ENCODE measurements around the gene ZNF608.

The ZNF608 gene

DNA sequence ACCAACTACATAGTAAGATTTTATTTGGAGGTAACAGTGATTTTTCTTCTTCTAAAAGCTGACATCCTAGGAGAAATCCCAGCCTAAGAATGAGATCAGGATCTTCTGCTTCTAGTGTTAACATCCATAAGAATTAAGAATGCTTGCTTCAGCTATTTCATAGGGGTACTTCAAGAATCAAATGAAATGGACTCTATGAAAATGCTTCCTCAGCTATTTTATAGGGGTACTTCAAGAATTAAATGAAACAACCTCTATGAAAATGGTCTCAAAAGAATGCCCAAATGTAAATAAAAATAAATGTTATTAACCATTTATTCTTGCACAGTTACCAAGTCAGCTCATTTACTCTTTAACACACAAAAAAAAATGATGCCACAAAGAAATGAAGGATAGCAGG lies 31.5 kb downstream of the ZNF608 start:
- no peak for DNase-seq (ENCODE audit: low read depth)

DNA sequence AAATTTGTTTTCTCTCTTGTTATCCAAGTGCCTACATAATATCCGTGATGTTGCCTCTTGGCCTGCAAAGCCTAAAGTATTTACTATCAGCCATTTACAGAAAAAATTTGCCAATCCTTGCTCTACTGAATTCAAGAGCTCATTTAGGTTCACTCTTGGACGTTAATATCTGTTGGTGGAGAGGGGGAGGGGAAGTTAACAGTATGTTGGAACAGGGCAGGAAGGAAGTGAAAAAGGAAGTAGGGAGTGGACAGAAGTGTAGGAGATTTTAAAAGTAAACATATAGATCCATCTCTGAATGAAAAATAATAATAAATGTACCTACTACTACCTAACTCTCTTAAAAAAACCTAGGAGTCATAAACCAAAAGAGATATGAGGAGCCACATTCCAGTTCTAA lies 32.8 kb downstream of the ZNF608 start:
- no peak for DNase-seq (ENCODE audit: low read depth)

DNA sequence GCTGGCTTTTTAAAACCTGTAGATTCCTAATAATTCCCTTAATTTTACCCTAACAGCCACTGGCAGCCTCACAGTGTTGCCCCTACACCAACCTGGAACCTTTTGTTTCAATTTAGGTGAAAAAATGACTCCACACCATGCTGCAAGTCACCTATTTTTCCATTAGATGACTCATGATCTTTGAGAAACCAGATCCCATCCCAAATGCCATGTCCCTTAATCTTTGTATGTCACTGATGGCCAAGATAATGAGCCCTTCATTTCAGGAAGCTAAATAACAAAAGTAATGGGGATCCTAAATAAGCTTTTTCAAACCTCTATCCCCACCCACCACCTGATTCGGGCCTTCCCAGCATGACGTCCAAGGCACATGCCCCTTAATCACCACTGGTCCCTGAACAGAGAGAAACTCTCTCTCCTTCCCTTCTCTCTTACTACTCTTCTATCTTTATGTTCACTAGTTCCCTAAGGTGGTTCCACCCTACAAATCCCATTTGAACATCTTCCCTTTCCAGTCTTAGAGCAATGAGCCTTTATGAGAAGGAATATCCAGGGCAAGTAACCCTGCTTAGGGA lies 33.6 kb downstream of the ZNF608 start:
- no peak for DNase-seq (ENCODE audit: low read depth)

DNA sequence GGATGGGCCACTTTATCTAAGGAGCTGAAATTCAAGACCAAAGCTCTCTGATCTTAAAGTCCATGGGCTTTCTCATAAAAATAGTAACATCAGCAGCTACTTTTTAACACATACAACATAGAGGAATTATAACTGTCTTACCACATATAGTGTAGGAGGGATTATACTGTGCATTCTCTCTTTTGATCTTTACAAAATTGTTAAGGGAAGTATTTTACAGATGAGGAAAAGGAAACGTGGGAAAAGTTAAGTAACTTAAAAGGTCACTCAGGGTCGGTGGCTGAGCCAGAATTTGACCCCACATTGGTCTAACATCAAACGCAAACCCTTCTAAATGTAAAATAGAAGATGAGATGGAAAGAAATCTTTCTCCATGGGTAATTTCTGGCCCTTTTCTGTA lies 38.4 kb downstream of the ZNF608 start:
- no peak for DNase-seq (ENCODE audit: low read depth)

DNA sequence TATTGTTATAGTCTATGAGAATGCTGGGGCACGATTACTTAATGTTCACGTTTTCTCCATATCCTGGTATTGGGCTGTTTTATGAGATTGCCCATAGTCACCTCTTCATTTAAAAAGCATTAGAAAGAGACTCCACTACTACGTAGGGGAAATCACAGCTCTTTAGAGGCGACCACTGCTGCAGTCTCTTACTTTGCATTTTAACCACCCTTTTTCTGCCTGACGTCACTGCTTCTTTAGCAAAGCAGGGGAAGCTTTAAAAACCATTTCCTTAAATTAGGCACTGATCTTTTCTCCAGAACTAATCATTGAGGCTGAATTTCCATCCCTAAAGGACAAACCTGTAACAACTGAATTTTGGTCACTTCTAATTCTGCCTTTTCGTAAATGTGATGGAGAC lies 38.9 kb downstream of the ZNF608 start:
- no peak for DNase-seq (ENCODE audit: low read depth)

DNA sequence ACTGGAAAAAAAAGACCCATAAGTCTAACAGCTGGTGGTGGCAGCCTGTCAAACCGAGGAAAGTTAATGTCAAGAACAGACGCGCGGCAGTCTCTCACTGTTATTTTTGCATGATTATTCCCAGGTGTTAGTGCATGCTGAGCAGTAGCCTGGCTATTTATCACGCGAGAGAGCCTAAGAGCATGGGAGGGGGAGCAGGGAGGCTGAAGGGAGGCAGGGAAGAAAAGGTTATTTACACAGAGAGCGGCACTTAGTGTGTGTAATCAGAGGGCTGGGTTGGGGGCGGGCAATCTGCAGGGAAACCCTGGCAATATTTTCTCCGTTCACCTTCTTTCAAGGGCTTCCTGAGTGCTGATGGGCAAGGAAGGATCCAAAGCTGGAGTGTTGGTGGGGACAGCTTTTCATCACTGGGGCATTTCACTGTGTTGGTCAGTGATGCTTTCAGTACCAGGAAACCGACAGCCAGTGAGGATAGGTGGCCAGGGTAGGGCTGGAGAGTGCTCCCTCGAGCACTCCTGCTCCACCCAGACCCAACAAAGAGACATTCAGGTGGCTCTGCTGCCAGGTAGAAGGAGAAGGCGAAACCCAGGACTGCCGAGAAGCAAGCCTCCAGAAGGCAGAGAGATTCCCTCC lies 39.6 kb downstream of the ZNF608 start:
- no peak for DNase-seq (ENCODE audit: low read depth)

DNA sequence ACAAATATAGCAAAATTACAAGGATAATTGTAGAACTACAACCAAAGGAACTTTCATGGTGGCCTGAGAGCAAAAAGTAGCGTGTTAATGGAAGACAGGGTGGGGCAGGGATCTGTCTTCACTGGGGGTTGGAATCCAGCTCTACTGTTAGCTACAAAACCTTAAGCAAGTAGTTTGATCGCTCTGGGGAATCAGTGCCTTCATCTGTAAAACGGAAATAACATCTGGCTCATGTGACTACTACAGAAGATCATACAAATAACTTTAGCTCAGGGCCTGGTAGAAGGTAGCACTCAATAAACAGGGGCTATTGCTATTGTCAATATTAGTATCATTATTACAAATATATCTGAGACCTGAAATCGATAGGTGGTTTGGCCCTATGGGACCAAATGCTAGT lies 40.4 kb downstream of the ZNF608 start:
- DNase-seq (ENCODE audit: low read depth), result no peak

DNA sequence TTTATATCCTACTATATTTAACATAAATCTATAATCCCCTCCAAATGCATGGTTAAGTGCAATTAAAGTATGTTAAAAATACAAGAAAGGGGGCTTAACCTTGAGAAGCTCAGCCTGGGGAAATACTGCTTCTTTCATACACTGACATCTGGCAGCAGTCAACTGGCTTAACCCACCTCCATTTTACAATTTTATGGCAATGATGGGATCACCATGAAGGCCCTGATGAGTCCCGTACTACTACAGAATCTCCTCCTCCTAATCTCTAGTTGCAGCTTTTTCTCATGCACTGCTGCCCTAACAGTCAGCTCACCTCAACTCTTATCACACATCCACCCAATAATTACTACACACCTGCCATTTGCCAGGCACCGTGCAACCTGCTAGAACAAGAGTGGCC lies 40.9 kb downstream of the ZNF608 start:
- no peak for DNase-seq (ENCODE audit: low read depth)

DNA sequence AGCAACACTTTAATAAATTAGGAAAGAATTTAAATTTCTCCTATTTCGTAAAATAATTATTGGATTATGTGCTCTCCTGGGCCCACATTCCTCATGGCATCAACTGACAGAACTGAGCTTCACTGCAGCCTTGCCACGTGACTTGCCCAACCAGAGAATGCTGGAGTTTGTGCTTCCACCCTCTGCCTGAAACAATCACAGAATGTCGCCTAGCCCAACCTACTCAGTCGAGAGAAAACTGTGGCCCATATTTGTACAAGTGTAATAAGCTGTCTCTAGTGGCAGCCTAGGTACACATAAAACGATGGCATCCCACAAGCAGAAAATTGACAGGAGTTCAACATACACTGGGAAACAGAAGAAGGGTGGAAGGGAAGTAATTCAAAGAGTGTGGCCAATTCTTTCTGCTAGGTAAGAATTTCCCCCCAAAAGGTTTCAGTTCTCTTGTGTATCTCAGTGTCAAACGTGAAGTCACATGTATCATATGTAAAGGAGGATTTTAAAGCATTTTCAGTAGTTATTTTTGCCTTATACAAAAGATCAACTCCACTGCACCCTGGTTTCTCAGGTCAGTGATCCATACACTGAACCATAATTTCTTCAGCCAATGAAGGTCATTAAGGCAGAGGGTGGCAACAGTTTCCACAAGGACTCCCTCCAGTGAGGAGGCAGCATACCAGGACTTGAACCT lies 41.7 kb downstream of the ZNF608 start:
- DNase-seq (ENCODE audit: low read depth), result no peak

DNA sequence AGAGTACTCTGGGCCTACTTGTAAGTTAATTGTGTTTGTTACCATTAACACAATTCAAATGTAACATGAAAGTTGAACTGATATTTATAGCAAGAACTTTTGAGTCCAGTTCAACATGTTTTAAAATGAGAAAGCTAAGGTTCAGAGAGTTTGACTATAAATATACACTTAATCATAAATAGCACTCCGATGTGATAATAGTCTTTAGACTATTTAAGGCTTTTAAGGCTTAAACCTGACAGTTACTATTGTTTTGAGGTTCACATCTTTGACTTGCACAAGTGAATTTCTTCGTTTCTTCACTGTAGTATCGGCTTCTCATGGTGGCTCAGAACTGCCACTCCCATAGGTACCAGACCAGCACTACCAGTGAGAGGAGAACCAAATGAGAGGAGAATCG lies 42.4 kb downstream of the ZNF608 start:
- no peak for DNase-seq (ENCODE audit: low read depth)

DNA sequence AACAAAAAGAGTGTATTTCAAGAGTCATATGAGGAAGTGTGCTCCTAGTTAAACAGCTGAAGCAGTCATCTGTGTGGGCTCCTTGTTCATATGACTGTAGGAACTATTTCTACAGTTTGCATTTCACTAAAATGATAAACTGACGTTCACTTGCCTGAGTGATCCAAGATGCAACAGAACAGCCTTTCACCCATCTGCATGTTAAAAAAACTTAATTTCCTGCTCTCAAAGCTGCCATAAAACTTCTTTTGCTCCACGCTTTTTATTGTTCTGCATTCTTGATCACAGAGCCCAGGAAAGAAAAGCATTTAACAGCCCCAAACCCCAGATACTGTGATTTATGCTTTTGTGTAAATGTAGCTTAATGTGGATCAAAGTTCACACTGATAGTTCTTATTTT lies 43.9 kb downstream of the ZNF608 start:
- no peak for DNase-seq (ENCODE audit: low read depth)

DNA sequence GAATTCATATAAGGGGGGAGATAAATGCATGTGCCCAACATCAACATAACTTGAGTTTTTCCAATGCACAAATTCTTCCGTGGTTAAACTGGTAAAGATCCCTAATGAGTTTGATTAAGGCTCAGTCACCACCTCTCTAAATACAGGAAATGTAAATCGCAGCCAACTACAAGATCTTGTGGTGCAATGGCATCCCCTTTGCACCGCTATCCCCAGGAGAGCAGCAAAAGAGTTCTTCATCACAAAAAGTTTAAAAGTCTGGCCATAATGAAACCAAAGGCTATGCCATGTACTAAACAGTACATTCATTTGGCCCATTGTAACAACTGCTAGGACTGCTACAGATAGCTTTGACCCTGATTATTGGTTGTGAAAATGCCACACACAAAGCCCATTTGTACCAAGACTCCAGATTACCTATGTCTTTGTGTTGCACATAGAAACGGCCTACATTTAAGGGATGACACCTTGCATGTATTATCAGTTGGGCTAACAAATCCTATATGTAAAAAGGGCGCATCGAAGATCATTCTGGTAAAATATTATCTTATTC lies 44.5 kb downstream of the ZNF608 start:
- no peak for DNase-seq (ENCODE audit: low read depth)

DNA sequence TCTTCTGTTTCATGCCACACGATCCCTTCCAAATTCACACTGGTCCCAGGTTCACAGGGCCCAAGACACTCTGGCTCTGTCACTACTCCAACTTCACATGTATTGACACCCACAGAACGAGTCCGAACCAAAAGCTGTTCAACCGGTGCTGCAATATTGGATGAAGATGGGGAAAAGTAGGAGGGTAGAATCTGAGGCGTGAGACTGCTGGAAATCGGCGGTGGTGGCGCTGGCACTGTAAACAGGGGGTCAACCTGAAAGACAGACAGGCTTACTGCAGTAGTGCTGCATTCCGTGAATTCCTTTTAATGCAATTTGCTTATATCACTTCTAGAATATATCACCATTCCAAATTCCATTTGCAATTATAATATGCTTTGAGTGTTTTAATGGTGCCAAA lies 45.4 kb downstream of the ZNF608 start:
- DNase-seq (ENCODE audit: low read depth), result no peak

DNA sequence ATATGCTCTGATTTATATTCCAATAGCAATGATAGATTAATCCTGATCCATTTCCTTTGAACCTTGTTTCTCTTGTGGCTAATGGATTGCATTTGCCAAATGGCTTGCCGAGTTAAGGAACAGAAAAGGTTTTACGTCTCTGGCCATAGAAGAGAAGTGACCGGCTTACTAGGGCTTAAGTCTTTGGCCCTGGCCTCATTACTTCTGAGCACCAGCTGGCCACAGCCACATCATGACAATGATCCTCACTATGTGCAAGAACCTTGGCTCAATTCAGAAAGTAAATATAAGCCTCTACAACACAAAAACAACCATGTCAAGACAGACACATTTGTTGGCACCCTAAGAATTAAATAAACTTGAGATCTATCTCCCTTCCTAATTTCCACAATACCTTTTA lies 46.1 kb downstream of the ZNF608 start:
- DNase-seq (ENCODE audit: low read depth), result no peak

DNA sequence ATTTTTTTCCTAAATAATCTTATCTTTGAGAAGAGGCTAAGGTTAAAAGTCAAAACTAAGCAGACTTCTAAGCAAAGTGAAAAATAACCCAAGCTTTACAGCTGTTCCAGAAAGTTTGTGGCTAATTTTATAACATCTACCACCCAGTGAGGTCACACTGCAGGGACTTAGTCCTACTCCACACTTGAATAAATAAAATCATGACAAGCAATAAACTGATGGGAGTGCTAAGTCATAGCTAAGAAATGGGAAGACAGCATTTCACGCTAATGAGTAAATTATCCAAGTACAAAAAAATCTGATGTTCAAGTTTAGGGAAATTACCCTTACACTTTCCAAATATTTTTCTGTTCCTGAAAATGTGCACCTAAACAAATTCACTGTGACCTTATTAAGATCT lies 47.7 kb downstream of the ZNF608 start:
- DNase-seq (ENCODE audit: low read depth), result no peak

DNA sequence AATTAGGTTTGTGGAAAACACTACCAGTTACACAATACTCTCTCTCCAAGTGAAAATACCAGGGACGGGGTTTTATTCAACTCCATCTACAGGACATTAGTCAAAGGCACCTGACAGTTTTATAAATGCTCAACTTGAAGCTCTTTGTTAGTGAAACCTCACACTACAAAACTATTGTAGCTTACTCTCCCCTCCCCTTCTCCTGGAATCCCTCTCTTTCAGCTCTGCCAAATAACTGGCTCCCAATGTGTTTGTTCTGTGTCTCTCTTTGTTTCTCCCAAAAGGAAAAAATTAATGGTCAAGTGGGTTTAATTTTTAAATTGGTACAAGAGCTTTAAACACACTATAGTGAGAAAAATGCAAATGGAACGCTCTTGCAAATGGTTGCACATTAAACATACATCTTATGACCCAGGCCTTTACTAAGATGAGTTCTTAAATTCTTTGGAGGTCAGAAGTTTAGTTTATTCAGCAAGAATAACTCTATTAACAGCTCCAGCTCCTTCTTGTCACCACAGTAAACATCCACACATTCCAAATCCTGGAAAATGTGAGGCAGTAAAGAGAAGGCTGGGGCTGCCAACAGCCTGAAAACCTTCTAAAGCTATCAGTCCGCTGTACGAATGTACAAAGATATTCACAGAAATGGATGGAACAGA lies 48.4 kb downstream of the ZNF608 start:
- DNase-seq (ENCODE audit: low read depth), result no peak

DNA sequence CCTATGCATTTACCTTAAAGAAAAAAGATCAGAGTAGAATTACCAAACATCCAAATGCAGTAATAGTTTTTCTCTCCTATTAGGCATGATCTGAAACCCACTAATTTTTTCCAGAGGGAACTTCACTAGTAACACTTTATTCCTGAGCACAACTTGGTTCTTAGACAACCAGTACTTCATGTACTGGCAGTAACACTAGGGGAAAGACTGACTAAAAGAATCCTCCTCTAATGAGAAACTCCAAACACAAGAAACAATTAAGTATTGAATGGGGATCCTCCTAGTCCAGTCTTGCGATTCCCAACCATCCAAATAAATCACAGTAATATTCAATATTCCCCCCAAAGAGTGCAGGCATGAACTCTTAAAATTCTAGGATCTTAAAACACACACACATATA lies 48.9 kb downstream of the ZNF608 start:
- DNase-seq (ENCODE audit: low read depth), result no peak

DNA sequence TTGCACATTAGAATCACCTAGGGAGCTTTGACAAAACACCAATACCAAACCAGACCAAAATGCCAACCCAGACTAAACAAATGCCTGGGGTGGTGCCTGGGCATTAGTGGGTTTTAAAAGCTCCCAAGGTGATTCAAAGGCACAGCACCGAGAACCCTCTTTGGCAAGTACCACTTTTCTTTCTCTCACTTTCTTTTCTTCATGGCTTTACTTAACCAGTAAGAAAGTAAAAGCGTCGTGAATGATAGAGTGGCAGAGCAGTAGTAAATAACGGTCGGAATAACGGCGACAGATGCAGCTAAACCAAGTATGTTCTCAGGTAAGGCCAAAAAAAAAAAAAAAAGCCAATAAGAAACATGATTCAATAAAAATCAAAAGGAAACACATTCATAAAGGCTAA lies 49.5 kb downstream of the ZNF608 start:
- no peak for DNase-seq (ENCODE audit: low read depth)

All from stimulated activated CD8-positive, alpha-beta memory T cell treated with anti-CD3 and anti-CD28 coated beads, Interleukin-4, amount 100 ng/mL, for 24 hours (primary cell).